ENCODE data around the gene CELSR1.
A peak's percentile ranks its signal among the peaks of the same experiment; 100 is the strongest.

Gene CELSR1

DNA sequence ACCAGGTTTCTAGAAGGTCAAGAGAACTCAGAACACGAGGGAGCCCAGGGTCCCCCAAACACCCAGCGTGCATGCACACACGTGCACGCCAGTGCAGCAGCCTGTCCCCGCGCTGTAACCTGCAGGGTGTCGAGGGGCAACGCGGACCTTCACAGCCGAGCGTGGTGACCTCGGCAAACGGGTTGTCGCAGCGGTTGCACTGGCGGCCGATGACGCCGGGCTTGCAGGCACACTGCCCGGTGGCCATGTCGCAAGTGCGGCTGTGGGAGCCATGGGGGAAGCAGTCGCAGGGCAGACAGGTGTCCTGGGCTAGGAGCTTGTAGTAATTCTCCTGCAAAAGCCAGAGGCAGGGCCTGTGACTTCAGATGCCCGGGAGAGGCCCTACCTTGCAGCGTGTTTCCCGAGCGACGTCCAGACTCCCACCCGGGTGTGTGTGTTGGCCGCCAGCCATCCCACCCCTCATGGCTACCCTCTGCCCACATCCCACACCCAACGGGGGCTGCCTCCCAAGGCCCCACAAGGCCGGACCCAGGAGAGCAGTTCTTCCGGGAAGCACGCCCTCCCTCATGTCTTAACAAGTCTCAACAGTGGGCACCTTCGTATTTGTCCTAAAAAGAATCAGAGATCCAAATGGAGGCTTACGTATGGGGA, 145.8 kb downstream of the CELSR1 start:
- DNase-seq: no peak

DNA sequence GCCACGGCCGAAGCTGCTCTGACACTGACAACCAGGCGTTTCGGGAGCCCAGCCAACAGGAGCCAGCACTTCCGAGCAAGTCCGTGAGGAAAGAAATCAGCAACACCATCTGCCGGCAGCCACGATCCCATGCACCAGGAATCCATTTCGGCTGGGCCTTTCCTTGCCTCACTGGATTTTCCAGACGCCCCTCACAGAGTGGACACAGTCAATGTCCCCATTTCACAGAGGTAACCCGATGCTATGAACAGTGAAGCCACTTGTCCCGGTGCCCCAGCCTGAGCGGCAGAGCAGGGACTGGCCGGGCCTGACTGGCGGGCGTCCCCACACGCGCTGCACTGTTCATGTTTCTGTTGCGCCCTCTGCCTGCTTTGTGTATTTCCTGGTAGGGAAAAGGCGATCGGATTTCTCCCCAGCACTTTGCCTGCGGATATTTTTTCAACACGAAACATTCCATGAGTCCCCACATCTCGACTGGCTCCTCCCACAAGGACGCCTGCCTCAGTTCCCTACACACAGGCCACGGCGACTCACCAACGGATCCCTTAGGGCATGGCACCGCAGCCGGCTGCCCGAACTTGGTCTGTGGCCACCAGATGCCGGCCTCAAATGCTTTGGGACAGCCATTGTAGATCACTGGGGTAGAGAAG, 146.6 kb downstream of the CELSR1 start:
- DNase-seq: peak; percentile 84

DNA sequence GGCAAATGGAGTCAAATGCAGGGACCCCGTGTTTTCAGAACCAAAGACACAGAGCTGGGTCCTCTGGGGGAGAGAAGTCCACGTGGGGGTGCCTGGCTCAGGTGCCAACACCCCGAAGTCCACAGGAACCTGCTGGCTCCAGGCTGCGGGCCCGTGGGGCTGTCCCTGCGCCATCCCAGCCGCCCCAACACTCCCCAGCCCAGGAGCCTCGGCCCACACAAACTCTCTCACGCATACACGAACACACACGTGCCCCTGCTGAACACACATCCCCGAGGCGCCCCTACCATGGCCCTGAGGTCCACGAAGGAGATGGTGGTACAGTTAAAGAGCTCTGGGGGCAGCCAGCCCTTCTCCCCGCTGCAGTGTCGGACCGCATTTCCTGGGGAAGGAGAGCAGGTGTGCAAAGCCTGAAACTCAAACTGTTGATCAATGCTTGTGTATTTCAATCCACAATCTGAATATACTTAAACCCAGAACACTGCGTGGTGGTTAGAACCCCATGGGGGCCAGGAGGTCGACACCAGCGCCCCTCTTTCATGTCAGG, 147.2 kb downstream of the CELSR1 start:
- no peak for DNase-seq

DNA sequence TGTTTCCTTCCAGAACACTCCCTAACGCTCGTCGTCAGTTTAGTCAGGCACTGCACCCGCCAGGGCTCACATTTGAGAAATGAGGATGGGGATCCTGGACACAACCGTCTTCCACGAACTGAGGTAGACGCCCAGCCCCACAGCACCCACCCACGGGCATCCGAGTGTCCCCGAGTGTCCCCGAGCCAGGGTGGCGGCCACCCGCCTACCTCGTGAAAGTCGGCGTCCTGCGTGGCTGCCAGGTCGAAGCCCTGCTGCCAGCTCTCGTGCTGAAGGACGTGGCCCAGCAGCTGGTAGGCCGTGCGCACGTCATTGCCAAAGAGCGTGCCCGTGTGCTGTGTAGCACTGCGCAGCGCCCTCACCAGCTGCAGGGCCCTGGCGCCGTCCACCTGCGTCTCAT, 148.3 kb downstream of the CELSR1 start:
- no peak for DNase-seq

DNA sequence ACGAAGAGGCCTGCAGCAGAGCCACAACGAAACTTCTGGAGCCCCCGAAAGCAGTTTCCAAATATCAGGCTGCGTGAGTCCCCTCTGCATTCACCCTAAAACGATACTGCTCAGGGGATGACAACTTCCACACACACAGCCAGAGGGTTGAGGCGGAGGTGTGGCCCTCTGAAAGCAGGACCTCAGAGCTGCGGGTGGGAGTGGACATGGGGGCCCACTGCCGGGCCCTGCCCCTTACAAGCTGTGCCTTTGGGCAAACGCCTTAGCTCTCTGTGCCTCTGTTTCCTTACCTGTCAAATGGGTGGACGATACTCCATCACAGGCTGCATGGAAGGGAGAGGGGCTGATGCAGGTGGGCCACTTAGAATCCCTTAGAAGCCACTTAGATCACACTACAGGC, 148.8 kb downstream of the CELSR1 start:
- no peak for DNase-seq

DNA sequence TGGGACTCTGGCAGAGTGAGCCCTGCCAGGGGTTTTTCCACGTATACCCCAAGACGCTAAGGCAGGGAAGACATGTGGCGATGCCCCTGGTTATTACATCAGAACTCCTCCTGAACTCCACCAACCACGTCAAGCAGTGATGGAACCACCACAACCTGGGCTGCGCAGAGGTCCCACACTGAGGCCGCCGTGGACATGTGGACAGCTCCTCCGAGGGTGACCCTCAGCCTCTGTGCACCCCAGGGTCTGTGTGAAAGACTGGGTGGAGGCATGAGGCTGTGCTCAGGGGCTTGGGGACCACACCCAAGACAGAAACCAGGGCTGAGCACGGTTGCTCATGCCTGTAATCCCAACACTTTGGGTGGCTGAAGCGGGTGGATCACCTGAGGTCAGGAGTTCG, 149.7 kb downstream of the CELSR1 start:
- no peak for DNase-seq

DNA sequence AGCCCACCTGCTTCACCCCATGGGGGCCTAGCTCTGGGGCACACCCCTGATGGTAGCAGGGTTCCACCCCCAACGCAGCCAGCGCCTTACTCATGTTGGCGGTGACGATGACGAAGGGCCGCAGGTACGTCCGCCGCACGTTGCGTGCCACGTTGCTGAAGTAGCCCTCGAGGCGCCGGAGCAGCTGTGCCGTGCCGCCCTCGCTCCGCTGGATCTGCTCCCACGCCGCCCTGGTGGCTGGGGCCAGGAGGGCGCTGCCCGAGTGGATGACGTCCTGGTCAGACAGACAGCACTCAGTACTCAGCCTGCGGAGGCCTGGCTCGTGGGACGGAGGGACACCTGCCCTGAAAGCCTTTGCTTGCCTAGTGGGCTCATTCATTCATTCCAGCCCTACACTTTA, 151.1 kb downstream of the CELSR1 start:
- no peak for DNase-seq

DNA sequence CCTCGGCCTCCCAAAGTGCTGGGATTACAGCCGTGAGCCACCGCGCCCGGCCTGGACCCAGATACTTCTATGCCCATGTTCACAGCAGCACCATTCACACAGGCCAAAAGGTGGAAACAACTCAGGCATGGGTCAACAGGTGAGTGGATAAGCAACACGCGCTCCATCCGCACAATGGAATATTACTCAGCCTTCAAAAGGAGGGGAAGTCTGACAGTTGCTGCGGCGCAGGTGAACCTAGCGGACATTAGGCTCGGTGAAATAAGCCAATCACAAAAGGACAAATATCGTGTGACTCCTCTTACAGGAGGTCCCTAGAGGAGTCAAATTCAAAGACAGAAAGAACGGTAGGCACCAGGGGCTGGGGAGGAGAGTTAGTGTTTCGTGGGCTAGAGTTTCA, 154.9 kb downstream of the CELSR1 start:
- no peak for DNase-seq

DNA sequence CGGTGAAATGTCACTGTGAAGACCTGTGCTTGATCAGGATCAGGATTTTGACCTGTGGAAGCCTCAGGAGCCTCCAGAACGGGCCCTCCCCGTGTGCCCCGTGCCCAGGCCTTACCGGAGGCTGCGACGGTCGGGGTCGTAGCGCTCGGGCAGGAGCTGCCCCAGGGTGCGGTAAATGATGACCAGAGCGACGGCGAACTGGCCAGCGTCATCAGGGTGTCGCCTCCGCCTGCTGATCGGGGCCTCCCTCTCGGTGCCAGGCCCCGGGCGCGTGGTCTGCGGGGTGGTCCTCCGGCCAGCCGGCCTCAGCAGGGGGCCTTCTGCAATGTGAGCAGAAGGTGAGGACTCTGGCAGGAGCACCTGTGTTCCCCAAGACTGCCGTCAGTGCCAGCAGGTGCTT, 155.7 kb downstream of the CELSR1 start:
- no peak for DNase-seq

DNA sequence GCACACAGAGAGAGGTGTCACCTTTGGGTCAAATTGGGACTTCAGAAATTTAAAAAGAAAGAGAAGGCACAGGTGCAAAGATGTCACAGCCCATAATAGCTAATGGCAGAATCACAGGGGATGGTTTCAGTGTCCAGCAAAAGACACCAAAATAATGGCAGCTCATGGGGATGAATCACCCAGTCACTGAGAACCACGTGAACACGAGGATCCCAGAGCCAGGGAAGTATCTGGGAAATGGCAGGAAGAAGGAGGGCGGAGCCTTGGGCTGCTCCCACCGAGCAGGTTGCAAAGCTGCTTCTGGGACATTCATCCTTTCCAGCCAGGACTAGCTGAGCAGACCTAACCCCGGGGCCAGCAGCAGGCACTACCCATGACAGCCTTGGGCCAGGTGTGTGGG, 156.3 kb downstream of the CELSR1 start:
- no peak for DNase-seq

DNA sequence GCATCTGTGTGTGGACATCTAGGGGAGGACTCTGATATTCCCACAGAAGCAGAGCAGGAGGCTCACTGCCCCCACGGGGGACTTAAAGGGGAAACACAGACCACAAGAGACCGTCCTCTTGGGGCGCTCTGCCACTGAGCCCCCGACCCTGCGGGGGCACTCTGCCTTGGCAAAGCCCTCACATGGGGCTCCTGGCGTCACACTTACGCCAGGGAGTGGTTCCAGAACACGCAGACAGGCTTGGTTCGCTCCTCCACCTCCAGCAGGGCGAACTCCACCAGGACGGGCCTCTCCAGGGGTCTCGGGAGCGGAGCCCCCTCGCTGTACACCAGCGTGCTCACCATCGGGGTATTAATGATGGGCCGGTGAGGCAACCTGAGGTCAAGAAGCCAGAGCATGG, 156.8 kb downstream of the CELSR1 start:
- DNase-seq: no peak

DNA sequence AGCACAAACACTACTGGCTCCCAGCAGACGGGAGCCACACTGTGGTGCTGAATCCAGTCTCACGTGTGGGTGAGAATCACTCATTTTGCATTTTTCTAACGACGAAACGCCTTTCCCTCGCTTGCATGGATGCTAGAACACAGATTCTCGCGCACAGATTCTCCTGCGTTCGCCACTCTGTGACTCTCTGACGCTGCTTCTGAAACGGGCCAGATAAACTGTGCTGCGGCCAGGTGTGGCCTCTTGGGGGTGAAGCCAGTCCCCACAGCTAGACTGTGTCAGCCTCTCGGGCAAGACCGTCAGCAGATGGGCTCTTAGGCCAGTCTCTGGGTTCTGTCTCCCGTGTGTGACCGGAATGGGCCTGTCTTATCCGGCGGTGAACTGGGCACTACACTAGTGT, 157.4 kb downstream of the CELSR1 start:
- DNase-seq: no peak

DNA sequence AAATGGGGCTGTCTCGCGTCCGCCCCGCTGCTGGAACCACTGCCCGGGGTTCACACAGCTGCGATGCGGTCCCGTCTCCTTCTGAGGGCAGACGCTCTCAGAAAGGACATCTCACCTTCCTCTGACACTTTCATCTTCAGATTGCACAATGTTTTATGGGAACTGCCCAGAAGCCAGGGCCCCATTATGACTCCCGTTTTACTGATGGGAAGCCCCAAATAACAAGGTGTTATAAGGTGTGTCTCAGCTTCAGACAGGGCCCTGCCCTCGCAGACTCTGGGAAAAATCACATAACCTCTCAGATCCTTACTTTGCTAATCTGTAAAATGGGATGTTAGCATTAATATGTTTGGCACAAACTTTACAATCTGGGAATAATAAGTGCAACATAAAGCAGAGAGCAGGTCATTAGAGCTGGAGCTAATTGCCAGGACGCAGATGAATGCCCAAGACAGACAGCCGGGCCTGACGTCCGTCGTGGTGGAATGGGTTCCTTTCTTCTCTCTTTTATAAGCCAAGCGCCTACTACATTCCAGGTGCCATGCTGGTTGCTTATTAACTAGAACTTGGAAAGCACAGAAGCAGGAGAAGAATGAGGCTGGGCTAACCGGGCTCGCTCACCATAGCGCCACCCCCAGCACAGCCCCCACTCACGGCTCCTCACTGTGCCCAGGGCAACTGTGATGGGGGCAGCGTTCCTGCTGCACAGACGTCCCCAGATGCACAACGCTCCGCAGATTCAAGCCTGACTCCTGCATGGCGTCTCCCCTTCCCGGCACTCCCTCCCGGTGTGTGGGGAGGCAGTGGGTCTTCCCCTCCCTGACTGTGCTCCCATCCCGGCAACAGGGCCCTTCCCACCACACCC, 158.1 kb downstream of the CELSR1 start:
- no peak for DNase-seq

DNA sequence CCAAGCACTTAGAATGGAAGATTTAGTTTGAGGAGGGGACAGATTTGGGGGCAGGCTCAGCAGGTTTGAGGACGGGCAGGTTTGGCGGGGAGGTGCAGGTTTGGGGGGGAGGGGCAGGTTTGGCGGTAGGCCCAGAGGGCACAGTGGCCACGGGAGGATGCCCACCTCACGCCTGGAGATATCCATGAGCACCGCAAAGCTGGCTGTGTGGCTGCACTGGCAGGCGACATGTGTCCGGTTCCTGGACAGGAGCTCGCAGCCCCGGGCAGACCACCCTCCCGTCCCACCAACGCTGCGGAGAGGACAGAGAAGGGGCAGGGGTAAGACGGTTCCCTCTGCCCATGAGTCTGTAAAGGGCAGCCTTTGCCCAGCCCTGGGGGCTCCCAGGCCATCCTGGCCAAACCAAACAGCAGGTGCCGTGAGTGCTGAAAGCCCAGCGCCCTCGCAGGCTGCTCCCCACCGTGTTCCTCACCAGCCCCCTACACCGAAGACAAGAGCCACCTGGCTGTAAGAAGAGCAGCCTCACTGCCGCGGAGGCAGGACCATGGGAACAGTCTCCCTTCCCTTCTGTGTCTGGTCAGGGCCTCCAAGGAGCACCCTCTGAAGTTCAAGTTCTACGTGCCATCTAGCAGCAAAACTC, 158.9 kb downstream of the CELSR1 start:
- no peak for DNase-seq

DNA sequence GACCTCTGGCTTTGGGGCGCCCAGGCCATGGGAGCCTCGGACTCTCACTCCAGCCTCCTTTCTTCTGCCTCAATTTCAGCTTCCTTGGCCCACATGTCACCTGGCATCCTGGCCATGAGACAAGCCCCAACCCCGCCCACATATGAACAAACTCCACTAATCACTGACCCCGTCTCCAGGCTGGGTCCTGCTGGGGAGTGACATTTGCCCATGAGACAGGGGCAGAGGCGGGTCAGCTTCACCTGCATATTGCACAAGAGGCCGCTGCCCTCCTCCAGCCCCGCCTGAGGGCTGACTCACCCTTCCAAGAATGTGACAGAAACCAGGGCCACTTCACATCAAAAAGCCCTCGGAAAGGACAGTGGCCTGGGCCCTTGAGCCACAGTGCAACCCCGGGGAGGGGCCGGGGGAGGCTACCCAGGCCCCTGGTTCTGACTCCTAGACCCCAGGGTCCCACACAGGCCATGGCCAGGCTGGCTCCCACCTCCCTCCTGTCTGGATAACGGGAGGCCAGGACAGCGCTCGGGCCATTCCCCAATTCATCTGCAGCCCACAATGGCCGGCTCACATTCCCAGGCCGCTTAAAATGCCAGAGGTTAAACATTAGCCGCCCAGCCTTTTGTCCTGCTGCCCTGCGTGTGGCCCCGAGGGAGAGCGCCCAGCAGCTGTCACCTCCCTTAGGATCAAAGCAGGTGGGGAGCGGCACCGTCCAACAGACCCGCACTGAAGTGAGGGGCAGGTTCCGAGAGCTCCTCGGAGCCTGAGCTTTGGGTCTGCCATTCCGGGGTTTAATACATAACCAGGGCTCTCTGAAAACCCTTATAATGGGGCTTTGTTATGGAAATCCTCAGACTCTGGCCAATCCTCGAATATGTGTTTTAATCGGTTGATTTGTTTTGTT, 159.6 kb downstream of the CELSR1 start:
- DNase-seq: no peak

DNA sequence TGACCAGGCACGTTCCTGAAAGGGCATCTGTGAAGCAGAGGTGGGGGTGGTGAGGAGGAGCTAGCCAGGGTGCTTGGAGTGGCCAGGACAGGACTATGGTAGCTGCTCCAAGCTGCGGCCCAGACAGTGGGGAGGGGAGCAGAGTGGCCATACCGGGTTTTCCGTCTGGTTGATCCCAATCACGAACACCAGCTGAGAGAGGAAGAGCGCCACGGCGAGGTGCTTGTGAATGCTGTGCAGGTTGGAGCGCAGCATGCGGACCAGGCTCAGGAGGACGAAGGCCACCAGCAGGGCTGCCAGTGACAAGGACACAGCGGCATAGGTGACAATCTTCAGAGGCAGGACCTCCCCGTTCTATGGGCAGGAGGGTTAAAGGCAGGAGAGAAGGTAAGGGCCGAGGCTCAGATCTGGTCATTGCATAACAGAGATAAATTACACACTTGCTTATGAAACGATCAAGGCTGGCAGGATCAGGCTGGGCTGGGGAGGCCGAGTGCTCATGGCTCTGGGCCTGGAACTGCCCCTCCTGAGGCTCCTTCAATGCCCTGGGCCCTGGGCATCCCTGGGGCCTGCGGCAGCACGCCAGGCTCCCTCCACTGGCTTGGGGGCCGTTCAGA, 160.4 kb downstream of the CELSR1 start:
- DNase-seq: no peak

DNA sequence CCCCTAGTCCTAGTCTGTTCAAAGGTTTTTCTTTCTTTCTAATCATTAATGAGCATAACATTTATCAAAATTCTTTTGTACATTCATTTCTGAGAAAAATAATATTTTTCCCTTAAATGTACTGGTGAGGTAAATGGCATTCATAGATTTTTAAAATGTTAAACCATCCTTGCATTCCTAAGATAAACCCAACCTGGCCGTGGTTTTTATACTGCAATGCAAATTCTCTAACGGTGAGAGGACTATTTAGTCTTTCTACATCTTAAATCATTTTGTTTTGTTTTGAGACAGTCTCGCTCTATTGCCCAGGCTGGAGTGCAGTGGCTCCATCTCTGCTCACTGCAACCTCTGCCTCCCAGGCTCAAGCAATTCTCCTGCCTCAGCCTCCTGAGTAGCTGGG, 161.3 kb downstream of the CELSR1 start:
- no peak for DNase-seq

DNA sequence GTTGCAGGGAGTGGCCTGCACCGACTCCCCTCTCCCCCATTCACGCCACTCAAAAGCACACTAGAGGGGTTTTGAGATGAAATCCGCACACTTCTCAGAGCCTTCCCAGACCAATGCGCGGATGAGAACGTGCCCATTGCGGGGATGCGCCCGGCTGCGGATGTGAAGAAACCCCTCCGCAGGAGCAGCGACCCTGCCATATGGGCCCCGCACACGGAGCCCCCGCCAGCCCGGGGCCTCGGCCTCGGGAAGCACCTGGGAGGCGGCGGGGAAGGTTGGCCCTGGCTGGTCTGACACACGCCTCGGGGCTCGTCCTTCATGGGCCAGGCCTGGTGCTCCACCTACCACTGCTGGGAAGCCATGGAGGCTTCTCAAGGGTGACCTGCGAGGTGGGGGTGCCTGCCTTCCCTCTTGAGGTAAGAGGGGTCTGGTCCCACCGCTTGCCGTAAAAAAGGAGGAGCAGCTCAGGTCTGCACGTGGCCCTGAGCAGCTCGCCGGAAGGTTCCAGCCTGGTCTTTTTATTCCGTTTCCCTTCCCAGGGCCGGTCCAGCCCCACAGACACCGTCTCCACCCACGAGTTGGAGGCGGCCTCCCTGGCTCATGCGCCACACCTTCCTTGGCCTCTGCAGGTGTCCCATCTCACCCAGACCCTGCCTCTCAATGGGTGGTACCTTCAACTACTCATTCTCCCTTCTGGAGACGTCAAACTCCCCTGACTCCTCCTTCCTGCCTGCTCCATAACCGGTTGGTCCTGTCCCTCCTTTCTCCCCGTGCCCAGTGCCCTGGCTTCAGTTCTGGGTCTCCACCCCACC, 162.6 kb downstream of the CELSR1 start:
- DNase-seq: no peak

DNA sequence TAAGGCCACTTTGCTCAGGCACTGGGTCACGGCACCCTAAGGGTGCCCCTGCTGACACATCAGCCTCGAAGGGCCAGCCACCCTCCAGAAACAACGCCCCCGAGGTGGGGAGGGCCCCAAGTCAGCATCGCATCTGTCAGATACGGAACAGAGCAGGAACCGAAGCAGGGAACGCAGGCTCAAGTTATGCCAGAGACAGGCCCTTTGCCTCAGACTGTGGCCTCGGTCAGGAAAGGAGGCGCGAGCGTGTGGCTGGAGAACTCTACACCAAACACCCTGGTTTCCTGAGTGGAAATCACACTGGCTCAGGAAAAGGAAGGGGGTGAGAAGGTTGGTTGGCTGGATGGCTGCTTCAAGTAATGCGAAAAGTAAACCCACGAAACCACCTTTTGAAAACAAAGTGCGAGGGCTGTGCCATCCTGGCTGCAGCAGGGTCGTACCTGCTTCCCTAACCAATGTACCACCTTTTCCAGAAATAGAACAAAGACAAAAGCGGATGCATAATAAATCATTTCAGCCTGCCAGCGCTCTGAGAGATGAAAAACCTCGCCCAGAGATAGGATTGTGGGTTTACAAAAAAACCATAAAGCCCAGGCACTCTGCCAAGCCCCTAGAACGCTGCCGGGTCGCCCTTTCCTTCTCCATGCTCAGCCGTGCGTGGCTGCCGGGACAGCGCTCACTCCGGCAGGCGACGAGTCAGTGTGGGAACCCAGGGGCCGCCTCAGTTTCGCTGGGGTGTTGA, 163.3 kb downstream of the CELSR1 start:
- DNase-seq: no peak

DNA sequence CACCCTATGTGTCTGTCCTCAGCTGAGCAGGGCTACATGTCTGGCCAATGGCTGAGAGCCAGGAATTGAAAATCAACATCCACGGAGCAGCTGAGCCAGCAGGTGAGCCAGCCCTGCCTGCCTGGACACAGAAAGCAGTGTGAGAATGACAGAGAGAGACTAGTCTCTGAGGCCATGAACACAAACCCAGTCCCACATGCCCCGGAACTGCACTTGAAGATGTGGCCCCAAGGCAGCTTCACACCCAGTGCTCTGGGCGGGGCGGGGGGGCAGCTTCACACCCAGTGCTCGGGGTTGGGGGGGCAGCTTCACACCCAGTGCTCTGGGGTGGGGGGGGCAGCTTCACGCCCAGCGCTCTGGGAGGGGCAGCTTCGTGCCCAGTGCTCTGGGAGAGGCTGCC, 164.3 kb downstream of the CELSR1 start:
- DNase-seq: no peak

All from amniotic stem cell (primary cell).